Effector memory CD4-positive, alpha-beta T cell (primary cell): Measurements from ENCODE around the gene CSTPP1.
A peak's percentile ranks its signal among the peaks of the same experiment; 100 is the strongest.

Experiments used
- DNase-seq, 3 donors: peaks; one replicate each; pipeline ENCODE4 v3.0.0-alpha.2; 2020
- H3K27ac ChIP-seq: 2 replicates; pipeline ENCODE4 v1.7.0; 2013; ENCODE audit warnings: mild to moderate bottlenecking, low read length, moderate library complexity; ENCODE audit not compliant: insufficient read depth, poor library complexity, severe bottlenecking
- H3K27me3 ChIP-seq: replicated peaks from 2 replicates; pipeline ENCODE4 v1.7.0; 2013; ENCODE audit warnings: mild to moderate bottlenecking, low read length; ENCODE audit not compliant: insufficient read depth, control insufficient read depth, poor library complexity, severe bottlenecking
- H3K36me3 ChIP-seq: 2 replicates; pipeline ENCODE4 v1.7.0; 2013; ENCODE audit warnings: mild to moderate bottlenecking, low read length, moderate library complexity; ENCODE audit not compliant: control insufficient read depth, insufficient read depth
- H3K4me1 ChIP-seq: 2 replicates; pipeline ENCODE4 v1.7.0; 2013; ENCODE audit warnings: low read length, mild to moderate bottlenecking; ENCODE audit not compliant: control insufficient read depth, insufficient read depth, poor library complexity, severe bottlenecking
- H3K4me3 ChIP-seq: 2 replicates; pipeline ENCODE4 v1.7.0; 2013; ENCODE audit warnings: low read length, low read depth, mild to moderate bottlenecking; ENCODE audit not compliant: insufficient read depth, poor library complexity, severe bottlenecking
- H3K9me3 ChIP-seq: 2 replicates; pipeline ENCODE4 v1.7.0; 2013; ENCODE audit warnings: mild to moderate bottlenecking, low read length, moderate library complexity; ENCODE audit not compliant: control insufficient read depth

The CSTPP1 gene

DNA sequence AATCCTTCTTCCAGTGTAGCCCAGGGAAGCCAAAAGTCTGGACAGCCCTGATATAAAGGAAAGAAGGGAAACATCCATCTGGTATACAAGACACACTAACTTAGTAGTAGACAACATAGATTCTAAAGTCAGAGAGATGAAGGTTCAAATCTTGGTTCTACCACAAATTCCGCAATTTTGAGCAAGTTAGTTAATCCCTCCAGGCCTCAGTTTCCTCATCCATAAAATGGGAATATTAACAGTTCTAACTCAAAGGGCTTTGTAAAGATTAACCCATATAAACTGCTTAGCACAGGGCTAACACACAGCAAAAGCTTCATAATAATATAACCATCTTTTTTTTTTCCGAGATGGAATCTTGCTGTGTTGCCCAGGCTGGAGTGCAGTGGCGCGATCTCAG is 29.0 kb upstream of the CSTPP1 start:
- H3K36me3 ChIP-seq = no peaks in the 10 kb centered on the region
- H3K9me3 ChIP-seq = no peaks in the 10 kb centered on the region
- H3K4me1 ChIP-seq = no peaks in the 10 kb centered on the region
- no peak overlapping the region for H3K27ac ChIP-seq
- DNase-seq = no peak
- H3K27me3 ChIP-seq = peaks cover 4% of the 10 kb centered on the region
- H3K4me3 ChIP-seq = no peak overlapping the region

DNA sequence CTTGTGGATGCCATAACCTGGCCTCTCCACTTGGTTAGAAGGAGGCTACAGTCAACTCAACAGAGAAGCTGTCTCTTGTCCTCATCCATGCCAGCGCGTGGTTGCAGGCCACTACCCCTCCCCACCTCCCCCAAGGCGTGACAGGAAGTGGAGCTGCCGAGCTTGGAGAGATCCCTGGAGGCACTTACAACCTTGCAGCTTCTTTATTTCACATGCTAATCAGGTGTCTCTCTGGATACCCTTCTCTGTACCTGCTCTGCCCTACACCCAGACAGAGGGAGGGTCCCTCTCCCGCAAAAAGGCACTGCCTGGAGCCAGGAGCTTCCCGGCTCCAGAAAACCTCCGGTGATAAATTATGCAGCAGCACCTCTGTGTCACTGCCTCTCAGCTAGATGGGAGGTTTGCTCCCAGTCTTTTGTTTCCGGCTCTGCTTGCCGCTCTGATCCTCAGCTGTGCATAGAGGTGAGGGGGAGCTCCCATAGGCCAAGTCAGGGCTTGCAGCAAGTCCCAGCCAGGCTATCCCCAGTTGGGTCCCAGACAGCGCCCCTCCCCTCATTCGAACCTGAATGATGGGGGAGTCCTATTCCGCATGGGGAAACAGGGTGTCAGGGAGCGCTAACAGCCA is 23.9 kb upstream of the CSTPP1 start:
- DNase-seq = no peak
- Histone ChIP-seq H3K4me1 (peaks cover 12% of the 10 kb centered on the region), H3K27me3 (peaks cover 29% of the 10 kb centered on the region), H3K36me3 (no peaks in the 10 kb centered on the region), H3K4me3 (no peak overlapping the region), H3K9me3 (no peaks in the 10 kb centered on the region), H3K27ac (no peak overlapping the region)

DNA sequence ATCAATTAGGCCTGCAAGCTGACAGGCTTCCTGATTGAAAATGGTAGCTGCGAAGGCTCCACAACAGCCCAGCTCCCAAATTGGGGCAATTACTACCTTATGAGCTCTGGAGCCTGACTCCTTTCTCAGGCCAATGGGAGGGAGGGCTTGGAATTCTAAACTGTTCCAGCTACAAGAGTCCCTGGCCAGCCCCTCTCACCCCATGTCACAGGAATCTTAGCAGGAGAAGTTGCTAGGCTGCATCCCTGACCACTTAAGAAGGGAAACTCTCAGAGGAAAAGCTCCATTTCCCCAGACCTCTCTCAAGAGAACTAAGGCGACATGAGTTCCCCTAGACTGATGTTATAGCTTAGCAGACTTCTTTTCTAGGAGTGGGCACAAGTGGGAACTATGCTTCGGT is 23.1 kb upstream of the CSTPP1 start:
- no peak overlapping the region for H3K4me3 ChIP-seq
- peaks cover 34% of the 10 kb centered on the region for H3K27me3 ChIP-seq
- no peak for DNase-seq
- H3K27ac ChIP-seq = no peak overlapping the region
- H3K4me1 ChIP-seq = peaks cover 17% of the 10 kb centered on the region
- no peaks in the 10 kb centered on the region for H3K9me3 ChIP-seq
- H3K36me3 ChIP-seq = no peaks in the 10 kb centered on the region

DNA sequence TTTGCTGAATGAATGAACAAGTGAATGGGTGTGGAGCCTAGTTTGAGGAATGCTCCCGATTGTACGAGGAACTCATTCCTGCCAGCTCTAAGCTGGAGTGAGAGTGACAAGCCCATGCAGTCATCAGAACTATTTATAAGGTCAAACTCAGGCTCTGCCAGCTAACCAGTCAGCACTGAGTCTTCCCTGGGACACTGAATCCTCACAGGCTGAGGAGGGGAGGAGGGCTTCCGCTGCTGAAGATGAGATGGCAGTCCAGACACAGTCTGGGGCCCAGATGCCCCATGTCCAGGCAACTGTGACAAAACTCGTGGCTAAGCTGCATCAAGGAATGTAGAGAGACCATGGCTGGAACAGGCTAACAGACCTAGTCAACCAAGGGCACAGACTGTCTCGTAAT is 22.2 kb upstream of the CSTPP1 start:
- Histone ChIP-seq H3K9me3 (no peaks in the 10 kb centered on the region), H3K36me3 (no peaks in the 10 kb centered on the region), H3K4me3 (no peak overlapping the region), H3K27ac (no peak overlapping the region), H3K27me3 (peaks cover 41% of the 10 kb centered on the region), H3K4me1 (peaks cover 17% of the 10 kb centered on the region)
- DNase-seq = no peak

DNA sequence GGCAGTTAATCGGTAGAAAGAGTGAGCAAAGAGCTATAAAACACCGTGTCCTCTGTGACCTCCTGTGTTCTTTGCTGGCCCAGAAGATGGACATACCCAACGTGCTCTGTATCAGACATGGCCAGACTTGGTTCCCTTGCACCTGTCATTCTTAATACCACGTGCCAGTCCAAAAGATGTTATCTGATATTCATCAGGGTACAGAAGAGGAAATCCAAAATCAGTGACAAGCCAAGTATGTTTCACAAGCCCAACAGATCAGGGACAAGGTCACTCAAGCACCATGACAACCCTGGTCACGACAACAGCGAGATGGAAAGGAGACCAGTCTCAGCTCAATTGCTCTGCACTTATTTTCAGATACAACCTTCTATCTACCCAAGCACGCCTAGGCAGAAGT is 21.7 kb upstream of the CSTPP1 start:
- Histone ChIP-seq H3K9me3 (no peaks in the 10 kb centered on the region), H3K4me3 (no peak overlapping the region), H3K27ac (no peak overlapping the region), H3K4me1 (peaks cover 17% of the 10 kb centered on the region), H3K36me3 (no peaks in the 10 kb centered on the region), H3K27me3 (peaks cover 43% of the 10 kb centered on the region)
- DNase-seq = no peak

DNA sequence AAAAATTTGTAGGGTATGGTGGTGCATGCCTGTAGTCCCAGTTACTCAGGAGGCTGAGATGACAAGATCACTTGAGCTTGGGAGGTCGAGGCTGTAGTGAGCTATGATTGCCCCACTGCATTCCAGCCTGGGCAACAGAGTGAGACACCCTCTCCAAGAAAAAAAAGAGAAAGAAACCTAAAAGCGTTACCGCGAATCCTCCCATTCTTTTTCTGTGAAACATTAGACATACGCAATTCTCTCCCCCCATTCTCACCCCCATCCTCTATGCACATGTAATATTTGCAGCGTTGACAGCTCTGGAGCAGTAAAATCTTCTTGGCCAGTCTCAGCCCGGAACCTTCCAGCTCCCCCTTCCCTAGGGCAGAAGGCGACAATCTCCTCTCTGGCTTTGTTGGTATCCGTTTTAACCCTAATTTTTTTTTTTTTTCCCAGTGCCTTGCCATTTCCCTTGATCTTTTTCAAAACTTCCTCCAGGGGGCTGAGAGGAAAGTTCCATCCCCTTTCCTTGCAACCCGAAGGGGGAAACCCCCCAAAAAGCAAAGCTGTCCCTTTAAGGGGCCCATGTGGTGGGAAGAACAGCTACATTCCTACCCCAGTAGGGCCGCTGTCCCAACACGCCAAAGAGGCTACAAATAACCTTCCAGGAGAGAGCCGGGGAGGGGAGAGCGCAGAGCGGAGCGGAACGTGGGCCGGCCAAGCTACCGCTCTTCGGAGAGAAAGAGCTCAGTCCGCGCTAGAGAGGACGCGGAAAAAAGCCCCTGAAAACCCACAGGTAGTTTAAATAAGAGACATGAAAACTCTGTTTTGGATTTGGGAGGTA is 20.1 kb upstream of the CSTPP1 start:
- H3K27me3 ChIP-seq = peaks cover 43% of the 10 kb centered on the region
- H3K9me3 ChIP-seq = no peaks in the 10 kb centered on the region
- H3K4me1 ChIP-seq = peaks cover 17% of the 10 kb centered on the region
- DNase-seq = no peak
- H3K36me3 ChIP-seq = no peaks in the 10 kb centered on the region
- peak overlapping the region; percentile 52 for H3K4me3 ChIP-seq
- H3K27ac ChIP-seq = no peak overlapping the region

DNA sequence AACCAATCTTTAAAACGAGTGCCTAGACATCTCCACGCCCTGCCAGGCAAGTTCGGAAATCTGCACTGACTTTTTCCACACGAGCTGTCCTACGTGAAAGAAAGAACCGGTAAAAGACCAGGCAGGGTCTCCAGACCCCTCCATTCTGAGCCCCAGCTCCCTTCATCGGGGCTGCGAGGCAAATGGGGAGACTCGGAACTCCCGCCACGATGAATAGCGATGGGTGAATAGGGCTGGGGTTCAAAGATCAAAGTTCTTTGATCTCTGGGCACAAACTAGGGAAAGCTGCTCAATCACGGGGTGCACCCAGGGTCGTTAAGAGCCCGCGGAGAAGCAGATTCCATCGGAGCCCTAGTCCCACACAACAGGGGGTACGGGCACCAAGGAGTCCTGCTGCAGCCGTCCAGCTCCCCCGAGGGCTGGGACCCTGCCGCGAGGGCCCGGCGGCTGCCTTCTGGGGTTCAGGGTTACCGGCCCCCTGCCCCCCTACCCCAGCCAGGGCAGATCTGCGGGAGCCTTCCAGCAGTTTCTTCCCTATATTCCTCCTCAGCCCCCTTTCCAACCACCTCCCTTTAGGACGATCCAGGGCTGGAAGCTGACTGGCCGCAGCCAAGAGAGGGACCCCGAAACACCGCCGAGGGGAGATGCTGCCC is 19.3 kb upstream of the CSTPP1 start:
- Histone ChIP-seq H3K27ac (no peak overlapping the region), H3K4me3 (peak overlapping the region; percentile 52), H3K4me1 (peaks cover 17% of the 10 kb centered on the region), H3K9me3 (no peaks in the 10 kb centered on the region), H3K36me3 (no peaks in the 10 kb centered on the region), H3K27me3 (peaks cover 43% of the 10 kb centered on the region)
- DNase-seq = no peak

DNA sequence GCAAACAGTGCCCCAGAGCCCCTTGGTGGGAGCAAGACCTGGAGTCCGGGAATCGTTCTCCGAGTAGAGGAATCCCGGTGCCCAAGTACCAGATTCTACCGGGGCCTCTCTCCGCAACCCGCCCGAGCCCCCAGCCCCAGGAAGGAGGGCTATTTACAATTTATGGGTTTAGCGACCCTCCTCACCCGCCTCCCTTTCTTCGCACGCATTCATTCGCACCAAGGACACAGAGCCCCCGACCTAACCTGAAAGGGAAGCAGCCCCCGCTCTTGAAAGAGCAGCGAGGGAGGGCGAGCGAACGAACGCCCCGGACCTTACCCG is 18.8 kb upstream of the CSTPP1 start:
- no peak for DNase-seq
- peak overlapping the region; percentile 52 for H3K4me3 ChIP-seq
- H3K27ac ChIP-seq = no peak overlapping the region
- H3K27me3 ChIP-seq = peaks cover 38% of the 10 kb centered on the region
- H3K9me3 ChIP-seq = no peaks in the 10 kb centered on the region
- H3K4me1 ChIP-seq = peaks cover 17% of the 10 kb centered on the region
- H3K36me3 ChIP-seq = no peaks in the 10 kb centered on the region

DNA sequence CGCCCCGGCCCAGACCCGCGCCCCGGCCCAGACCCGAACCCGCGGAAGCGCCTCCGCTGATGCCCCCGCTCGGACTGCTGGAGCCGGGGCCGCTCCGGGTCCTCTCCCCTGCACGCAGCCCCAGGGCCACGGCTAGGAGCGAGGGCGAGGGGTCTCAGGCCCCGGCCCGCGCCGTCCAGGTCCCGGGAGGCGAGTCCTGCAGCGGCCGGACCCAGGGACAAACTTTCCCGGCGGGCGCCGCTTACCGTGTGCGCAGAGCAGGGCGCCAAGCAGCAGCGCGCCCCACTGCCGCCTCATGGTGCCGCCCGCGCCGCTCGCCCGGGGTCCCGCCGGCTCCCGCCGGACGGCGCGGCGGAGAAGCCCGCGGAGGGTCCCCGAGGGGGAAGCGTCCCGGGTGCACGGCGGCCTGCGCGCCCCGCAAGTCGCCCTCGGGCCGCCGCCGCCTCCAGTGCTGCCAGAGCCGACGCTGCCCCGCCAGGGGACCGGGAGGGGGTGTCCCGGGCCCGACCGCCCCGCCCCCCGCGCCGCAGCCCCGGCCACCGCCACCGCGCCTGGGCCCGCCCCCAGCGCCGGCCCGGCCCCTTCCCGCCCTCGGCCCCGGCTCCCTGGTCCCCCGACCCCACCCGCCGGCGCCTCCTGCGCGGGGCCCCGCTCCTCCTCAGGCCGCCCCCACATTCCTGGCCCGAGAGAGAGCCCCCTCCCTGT is 18.3 kb upstream of the CSTPP1 start, which contains the start of gene LRP4:
LRP4 (minus strand) TSS at position 468 of the 705 bp plus-strand sequence; CDS start at position 297, 171 bp downstream.
- peak within 1 kb of the TSS; percentile 52 for H3K4me3 ChIP-seq
- peaks cover 17% of the 10 kb centered on the region for H3K4me1 ChIP-seq
- H3K9me3 ChIP-seq = no peaks in the 10 kb centered on the region
- peaks cover 37% of the 10 kb centered on the region for H3K27me3 ChIP-seq
- no peak within 1 kb of the TSS for H3K27ac ChIP-seq
- H3K36me3 ChIP-seq = no peaks in the 10 kb centered on the region
- DNase-seq = peak in 2 of 3 donors; percentile 10 to 20
